ENCODE results near the gene TRIM8. TPM values are rescaled to one million over a fixed set of nuclear protein-coding genes. Genes with fewer than 3 reads are reported as not detected.

The TRIM8 gene
- polyA plus RNA-seq, 1 experiment, result 105 TPM

DNA sequence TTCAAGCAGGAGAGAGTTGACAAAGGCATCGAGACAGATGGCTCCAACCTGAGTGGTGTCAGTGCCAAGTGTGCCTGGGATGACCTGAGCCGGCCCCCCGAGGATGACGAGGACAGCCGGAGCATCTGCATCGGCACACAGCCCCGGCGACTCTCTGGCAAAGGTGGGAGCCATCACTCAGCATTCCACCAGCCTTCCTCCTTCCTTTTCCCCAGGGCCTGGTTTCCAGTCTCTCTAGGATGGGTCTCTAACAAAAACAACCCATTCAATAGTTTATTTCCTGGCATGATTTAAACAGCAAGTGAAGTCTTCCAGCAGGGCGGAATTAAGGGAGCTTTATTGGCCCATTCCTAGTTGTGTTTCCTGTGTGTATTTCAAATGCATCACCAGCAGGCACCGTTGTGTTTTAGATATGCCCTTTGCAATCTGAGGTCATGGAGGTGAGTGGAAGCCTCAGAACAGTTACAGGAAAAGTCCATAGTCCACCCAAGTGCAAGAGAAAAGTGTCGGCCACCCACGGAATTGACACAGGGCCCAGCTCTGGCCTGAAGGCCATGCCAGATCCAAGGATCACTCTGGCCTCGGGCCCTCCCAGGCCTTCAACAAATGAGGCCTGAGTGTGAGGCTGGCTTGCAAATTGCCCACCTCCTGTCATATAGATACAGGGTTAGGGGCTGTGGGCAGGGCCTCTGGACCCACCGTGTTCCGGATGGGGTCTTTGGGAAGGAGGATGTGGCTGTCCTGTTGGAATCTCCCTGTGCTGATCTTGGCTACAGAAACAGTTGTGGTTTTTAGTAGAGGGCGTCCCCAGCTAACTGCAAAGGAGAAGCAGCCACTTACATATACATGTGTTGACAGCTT lies 46.9 kb upstream of the TRIM8 start:
- no peak for DNase-seq (ENCODE audit: low read depth)
- CTCF ChIA-PET, result interaction anchor here (0.6 to 3.5 kb wide), 16 partner anchors 8 to 119 kb away, joined by 3 to 20 read pairs (median 4); partner anchors contain the start of gene SUFU
- TF ChIP-seq, protein P1, sequence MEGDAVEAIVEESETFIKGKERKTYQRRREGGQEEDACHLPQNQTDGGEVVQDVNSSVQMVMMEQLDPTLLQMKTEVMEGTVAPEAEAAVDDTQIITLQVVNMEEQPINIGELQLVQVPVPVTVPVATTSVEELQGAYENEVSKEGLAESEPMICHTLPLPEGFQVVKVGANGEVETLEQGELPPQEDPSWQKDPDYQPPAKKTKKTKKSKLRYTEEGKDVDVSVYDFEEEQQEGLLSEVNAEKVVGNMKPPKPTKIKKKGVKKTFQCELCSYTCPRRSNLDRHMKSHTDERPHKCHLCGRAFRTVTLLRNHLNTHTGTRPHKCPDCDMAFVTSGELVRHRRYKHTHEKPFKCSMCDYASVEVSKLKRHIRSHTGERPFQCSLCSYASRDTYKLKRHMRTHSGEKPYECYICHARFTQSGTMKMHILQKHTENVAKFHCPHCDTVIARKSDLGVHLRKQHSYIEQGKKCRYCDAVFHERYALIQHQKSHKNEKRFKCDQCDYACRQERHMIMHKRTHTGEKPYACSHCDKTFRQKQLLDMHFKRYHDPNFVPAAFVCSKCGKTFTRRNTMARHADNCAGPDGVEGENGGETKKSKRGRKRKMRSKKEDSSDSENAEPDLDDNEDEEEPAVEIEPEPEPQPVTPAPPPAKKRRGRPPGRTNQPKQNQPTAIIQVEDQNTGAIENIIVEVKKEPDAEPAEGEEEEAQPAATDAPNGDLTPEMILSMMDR (IDR thresholded peaks at IDR 0.05; ENCODE audit: insufficient read depth, low read depth, low read length), result no peak
- Histone ChIP-seq H3K36me3 (ENCODE audit: control insufficient read depth, insufficient read depth, low read length) (peaks cover 13% of the 10 kb centered on the region), H3K27me3 (ENCODE audit: control insufficient read depth, insufficient read depth, low read length) (no peaks in the 10 kb centered on the region), H3K4me3 (ENCODE audit: low read depth, low read length) (no peak overlapping the region)
- POLR2A ChIA-PET, result no interaction called here

DNA sequence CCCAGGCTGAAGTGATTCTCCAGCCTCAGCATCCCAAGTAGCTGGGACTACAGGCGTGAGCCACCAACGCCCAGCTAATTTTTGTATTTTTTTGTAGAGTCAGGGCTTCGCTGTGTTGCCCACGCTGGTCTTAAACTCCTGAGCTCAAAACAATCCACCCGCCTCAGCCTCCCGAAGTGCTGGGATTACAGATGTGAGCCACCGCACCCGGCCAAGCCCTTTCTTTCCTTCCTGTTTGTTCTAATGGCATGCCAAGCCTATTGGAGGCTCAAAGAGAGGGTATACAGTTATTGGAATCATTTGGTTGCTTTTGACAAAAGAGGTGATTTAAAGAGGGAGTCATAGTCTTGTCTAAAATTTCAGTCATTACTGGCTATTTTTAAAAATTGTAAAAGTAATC lies 46.0 kb upstream of the TRIM8 start:
- DNase-seq (ENCODE audit: low read depth), result no peak
- TF ChIP-seq, protein P1 (IDR thresholded peaks at IDR 0.05; ENCODE audit: insufficient read depth, low read depth, low read length), result no peak
- ChIA-PET CTCF (interaction anchor here (1.0 to 2.9 kb wide), 5 partner anchors 10 to 120 kb away, joined by 3 to 20 read pairs (median 4); no protein-coding TSS in a partner anchor), POLR2A (no interaction called here)
- no peaks in the 10 kb centered on the region for H3K27me3 ChIP-seq (ENCODE audit: control insufficient read depth, insufficient read depth, low read length)
- H3K4me3 ChIP-seq (ENCODE audit: low read depth, low read length), result no peak overlapping the region
- peaks cover 13% of the 10 kb centered on the region for H3K36me3 ChIP-seq (ENCODE audit: control insufficient read depth, insufficient read depth, low read length)

- Histone ChIP-seq H3K4me3 (ENCODE audit: low read depth, low read length) (no peak overlapping the region), H3K36me3 (ENCODE audit: control insufficient read depth, insufficient read depth, low read length) (peaks cover 11% of the 10 kb centered on the region), H3K27me3 (ENCODE audit: control insufficient read depth, insufficient read depth, low read length) (no peaks in the 10 kb centered on the region)
- CTCF ChIA-PET, result interaction anchor here (0.7 to 1.4 kb wide), 3 partner anchors 16 to 96 kb away, joined by 3 to 4 read pairs (median 3); partner anchors contain the start of genes SUFU and TRIM8
- no peak for DNase-seq (ENCODE audit: low read depth)
- TF ChIP-seq, protein P1 (IDR thresholded peaks at IDR 0.05; ENCODE audit: insufficient read depth, low read depth, low read length), result no peak
- POLR2A ChIA-PET, result no interaction called here
Measured at GRCh38 chr10:102599565-102600327, 44.5 kb upstream of the TRIM8 start.

- no peak for DNase-seq (ENCODE audit: low read depth)
- Histone ChIP-seq H3K36me3 (ENCODE audit: control insufficient read depth, insufficient read depth, low read length) (peaks cover 11% of the 10 kb centered on the region), H3K4me3 (ENCODE audit: low read depth, low read length) (no peak overlapping the region), H3K27me3 (ENCODE audit: control insufficient read depth, insufficient read depth, low read length) (no peaks in the 10 kb centered on the region)
- POLR2A ChIA-PET, result no interaction called here
- TF ChIP-seq, protein P1 (IDR thresholded peaks at IDR 0.05; ENCODE audit: insufficient read depth, low read depth, low read length), result no peak
- CTCF ChIA-PET, result interaction anchor here (0.7 to 1.9 kb wide), 4 partner anchors 9 to 97 kb away, joined by 3 to 5 read pairs (median 4); partner anchors contain the start of genes SUFU and TRIM8
Measured at GRCh38 chr10:102600816-102601215, 43.5 kb upstream of the TRIM8 start.

DNA sequence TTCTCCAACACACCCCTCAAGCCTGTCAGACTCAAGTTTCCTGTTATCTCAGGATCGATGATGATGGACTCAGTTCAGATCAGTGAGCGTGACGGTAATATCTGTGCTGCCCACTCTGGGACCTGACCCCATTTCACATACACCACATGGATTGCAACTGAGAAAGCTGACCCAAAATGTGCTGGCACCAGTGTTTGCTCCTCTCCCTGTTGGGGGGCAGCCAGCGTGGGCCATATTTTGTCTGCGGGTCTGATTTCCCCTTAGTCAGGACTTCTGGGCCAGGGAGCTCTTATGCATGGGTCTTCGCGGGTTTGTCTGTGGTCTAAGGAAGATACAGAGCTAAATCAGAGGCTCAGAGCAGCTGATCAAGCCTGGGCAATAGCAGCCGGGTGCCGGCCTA lies 42.6 kb upstream of the TRIM8 start:
- Histone ChIP-seq H3K36me3 (ENCODE audit: control insufficient read depth, insufficient read depth, low read length) (peaks cover 11% of the 10 kb centered on the region), H3K27me3 (ENCODE audit: control insufficient read depth, insufficient read depth, low read length) (no peaks in the 10 kb centered on the region), H3K4me3 (ENCODE audit: low read depth, low read length) (no peak overlapping the region)
- ChIA-PET POLR2A (no interaction called here), CTCF (interaction anchor here (1.5 to 2.2 kb wide), 4 partner anchors 10 to 98 kb away, joined by 5 to 7 read pairs (median 7); partner anchors contain the start of gene SUFU)
- no peak for DNase-seq (ENCODE audit: low read depth)
- TF ChIP-seq, protein P1 (IDR thresholded peaks at IDR 0.05; ENCODE audit: insufficient read depth, low read depth, low read length), result no peak

Measured in BJ (cell line).